Activated CD4-positive, alpha-beta T cell treated with anti-CD3 and anti-CD28 coated beads, Interleukin-2, amount 10 ng/mL, durations not matched to agents 24 days and 14 days (primary cell): ENCODE data around the gene C11orf87. TPM values are rescaled to one million over a fixed set of nuclear protein-coding genes. Genes with fewer than 3 reads are reported as not detected.

Experiments
- DNase-seq: peaks from one replicate; pipeline ENCODE4 v3.0.0; 2022
- H3K27ac Mint-ChIP-seq: one replicate; pipeline ENCODE4 v1.8.0; 2022; ENCODE audit warnings: mild to moderate bottlenecking, mixed read lengths
- H3K27me3 Mint-ChIP-seq: one replicate; pipeline ENCODE4 v1.8.0; 2022; ENCODE audit warnings: mixed read lengths
- H3K36me3 Mint-ChIP-seq: one replicate; pipeline ENCODE4 v1.8.0; 2022; ENCODE audit warnings: low read depth, mild to moderate bottlenecking, mixed read lengths
- H3K4me1 Mint-ChIP-seq: one replicate; pipeline ENCODE4 v1.8.0; 2021; ENCODE audit warnings: mixed read lengths
- H3K4me3 Mint-ChIP-seq: one replicate; pipeline ENCODE4 v1.8.0; 2022; ENCODE audit warnings: mild to moderate bottlenecking, moderate library complexity, mixed read lengths
- H3K9me3 Mint-ChIP-seq: one replicate; pipeline ENCODE4 v1.8.0; 2021; ENCODE audit warnings: mixed read lengths
- intact Hi-C: fragments of 100-400 bp; cut with micrococcal nuclease; formaldehyde crosslinking; loops from one replicate; pipeline ENCODE4 v1.15.1; 2023
- total RNA-seq: library from RNA; stranded (reverse); gene quantifications from 2 replicates; pipeline ENCODE4 v1.2.3, GENCODE V29; 2022

The C11orf87 gene
- not detected in 2 replicates for total RNA-seq

GRCh38 chr11:109421981-109422869 is at the start of gene C11orf87:
Gene C11orf87 (plus strand): TSS chr11:109422190. CDS start chr11:109423634, 1,444 bp downstream.
- Mint-ChIP-seq H3K27me3 (peaks cover 30% of the 10 kb centered on the region), H3K9me3 (no peaks in the 10 kb centered on the region), H3K4me1 (no peaks in the 10 kb centered on the region), H3K36me3 (no peaks in the 10 kb centered on the region), H3K4me3 (no peak within 1 kb of the TSS), H3K27ac (no peak within 1 kb of the TSS)
- intact Hi-C loops = no loop called here
- no peak for DNase-seq

DNA sequence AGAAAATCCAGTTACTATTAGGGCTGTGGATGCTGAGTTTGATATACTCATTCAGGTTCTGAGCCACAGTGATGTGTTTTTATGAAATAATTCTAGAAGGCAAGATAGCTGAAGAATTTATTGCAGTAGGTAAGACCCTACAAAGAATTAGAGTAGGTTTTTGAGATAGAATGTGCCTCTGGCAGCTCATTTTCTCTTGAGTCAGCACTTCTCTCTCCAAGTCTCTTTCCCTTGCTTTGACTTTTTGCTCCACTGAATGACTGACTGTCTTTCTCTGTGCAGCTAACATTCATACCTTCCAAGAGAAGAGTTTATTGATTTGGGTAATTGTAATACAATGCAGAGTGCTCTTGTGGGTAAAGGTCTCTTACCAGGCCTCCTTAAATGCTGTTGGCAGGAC is 48.0 kb upstream of the C11orf87 start:
- intact Hi-C loops = no loop called here
- H3K36me3 Mint-ChIP-seq = no peaks in the 10 kb centered on the region
- H3K27me3 Mint-ChIP-seq = no peaks in the 10 kb centered on the region

GRCh38 chr11:109374441-109374840 is 47.5 kb upstream of the C11orf87 start:
- no peaks in the 10 kb centered on the region for H3K27me3 Mint-ChIP-seq
- no peak overlapping the region for H3K4me3 Mint-ChIP-seq
- no peaks in the 10 kb centered on the region for H3K36me3 Mint-ChIP-seq
- H3K4me1 Mint-ChIP-seq = no peaks in the 10 kb centered on the region
- H3K27ac Mint-ChIP-seq = no peak overlapping the region
- H3K9me3 Mint-ChIP-seq = peaks cover 3% of the 10 kb centered on the region
- DNase-seq = no peak
- intact Hi-C loops = no loop called here

More for the DNA sequence above, 48.0 kb upstream of the C11orf87 start:
- Mint-ChIP-seq H3K4me1 (no peaks in the 10 kb centered on the region), H3K27ac (no peak overlapping the region), H3K9me3 (peaks cover 3% of the 10 kb centered on the region), H3K4me3 (no peak overlapping the region)
- no peak for DNase-seq

DNA sequence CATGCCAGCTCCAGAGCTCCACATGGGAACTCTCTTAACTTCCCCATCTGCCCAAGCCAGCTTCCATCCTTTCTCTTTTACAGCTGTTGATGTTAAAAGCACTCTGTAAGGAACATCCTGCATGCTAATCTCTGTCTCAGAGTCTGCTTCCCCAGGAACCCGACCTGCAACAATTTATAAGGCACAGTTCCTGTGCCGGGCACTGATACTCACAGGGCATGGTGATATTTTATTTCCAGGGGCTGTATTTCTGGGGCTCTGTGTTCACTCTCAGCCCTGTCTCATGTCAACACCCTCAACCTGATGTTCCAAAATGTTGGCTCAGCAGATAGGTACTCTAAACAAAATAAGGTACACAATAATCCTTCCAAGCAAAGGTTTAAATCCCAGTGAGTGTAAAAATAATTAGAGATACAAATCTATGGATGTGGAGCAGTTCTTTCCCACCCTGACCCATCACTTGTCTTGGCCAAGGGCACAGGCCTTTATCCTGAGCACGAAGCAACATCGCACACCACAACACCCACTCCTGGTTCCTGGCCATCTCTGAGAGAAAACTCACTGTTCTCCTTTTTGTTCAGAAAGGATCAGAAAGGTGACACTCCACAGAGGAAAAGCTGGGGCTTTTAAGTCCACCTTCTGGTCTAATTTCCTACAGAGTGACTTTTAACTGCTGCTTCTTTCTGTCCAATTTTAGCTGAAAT is 44.8 kb upstream of the C11orf87 start:
- Mint-ChIP-seq H3K27me3 (no peaks in the 10 kb centered on the region), H3K4me1 (no peaks in the 10 kb centered on the region), H3K27ac (no peak overlapping the region), H3K4me3 (no peak overlapping the region), H3K9me3 (no peaks in the 10 kb centered on the region), H3K36me3 (no peaks in the 10 kb centered on the region)
- no peak for DNase-seq
- intact Hi-C loops = no loop called here

GRCh38 chr11:109378034-109378433 is 44.0 kb upstream of the C11orf87 start:
- Mint-ChIP-seq H3K27ac (no peak overlapping the region), H3K4me1 (no peaks in the 10 kb centered on the region), H3K4me3 (no peak overlapping the region), H3K36me3 (no peaks in the 10 kb centered on the region), H3K27me3 (no peaks in the 10 kb centered on the region), H3K9me3 (no peaks in the 10 kb centered on the region)
- intact Hi-C loops = no loop called here
- DNase-seq = no peak

DNA sequence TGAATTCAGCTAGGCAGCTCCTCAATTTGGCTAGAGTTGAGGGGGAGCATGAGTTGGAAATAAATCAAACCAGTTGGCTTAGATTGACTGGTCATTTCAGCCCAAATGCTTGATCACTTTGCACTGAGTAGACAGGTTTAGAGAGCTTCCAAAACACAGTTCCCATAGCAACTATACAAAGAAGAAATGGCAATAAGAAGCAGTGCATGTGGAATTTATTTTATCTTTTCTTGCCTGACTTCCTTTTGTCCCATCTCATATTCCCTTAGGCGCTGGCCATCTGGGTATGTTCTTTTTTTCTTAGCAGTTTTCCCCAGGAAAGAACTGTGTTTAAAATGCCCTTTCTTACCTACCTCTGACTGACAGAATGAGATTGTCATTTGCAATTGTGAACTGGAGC is 38.7 kb upstream of the C11orf87 start:
- intact Hi-C loops = no loop called here
- no peak overlapping the region for H3K27ac Mint-ChIP-seq
- DNase-seq = no peak
- H3K27me3 Mint-ChIP-seq = no peaks in the 10 kb centered on the region
- H3K9me3 Mint-ChIP-seq = no peaks in the 10 kb centered on the region
- H3K4me1 Mint-ChIP-seq = no peaks in the 10 kb centered on the region
- H3K36me3 Mint-ChIP-seq = no peaks in the 10 kb centered on the region
- H3K4me3 Mint-ChIP-seq = no peak overlapping the region

- Mint-ChIP-seq H3K9me3 (no peaks in the 10 kb centered on the region), H3K4me3 (no peak overlapping the region), H3K27ac (no peak overlapping the region), H3K36me3 (no peaks in the 10 kb centered on the region), H3K4me1 (no peaks in the 10 kb centered on the region), H3K27me3 (no peaks in the 10 kb centered on the region)
- DNase-seq = no peak
- intact Hi-C loops = no loop called here
These were observed 37.1 kb upstream of the C11orf87 start for GRCh38 chr11:109384873-109385272.

DNA sequence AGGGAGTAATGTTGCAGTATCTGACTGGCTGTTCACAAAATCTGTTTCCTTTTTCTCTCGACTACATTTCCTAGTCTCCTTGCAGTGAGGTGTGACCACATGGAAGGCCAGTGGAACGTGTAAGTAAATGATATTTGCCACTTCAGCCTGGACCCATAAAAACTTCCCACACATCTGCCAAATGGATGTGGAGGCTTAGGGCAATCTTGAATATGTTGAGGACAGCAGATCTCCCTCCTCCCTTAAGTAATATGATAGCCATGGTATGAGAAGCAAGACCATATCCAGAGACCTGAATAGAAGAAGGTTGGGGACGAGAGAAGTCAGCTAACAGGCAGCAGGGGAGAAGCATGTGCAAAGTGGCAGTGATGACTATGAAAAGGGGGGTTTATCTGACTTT is 33.0 kb upstream of the C11orf87 start:
- Mint-ChIP-seq H3K36me3 (no peaks in the 10 kb centered on the region), H3K4me3 (no peak overlapping the region), H3K9me3 (no peaks in the 10 kb centered on the region), H3K27ac (no peak overlapping the region), H3K27me3 (no peaks in the 10 kb centered on the region), H3K4me1 (no peaks in the 10 kb centered on the region)
- intact Hi-C loops = no loop called here
- no peak for DNase-seq

- Mint-ChIP-seq H3K9me3 (no peaks in the 10 kb centered on the region), H3K4me1 (no peaks in the 10 kb centered on the region), H3K4me3 (no peak overlapping the region), H3K27me3 (no peaks in the 10 kb centered on the region), H3K36me3 (no peaks in the 10 kb centered on the region), H3K27ac (no peak overlapping the region)
- no peak for DNase-seq
- intact Hi-C loops = no loop called here
These were observed 31.2 kb upstream of the C11orf87 start for GRCh38 chr11:109390752-109391151.

DNA sequence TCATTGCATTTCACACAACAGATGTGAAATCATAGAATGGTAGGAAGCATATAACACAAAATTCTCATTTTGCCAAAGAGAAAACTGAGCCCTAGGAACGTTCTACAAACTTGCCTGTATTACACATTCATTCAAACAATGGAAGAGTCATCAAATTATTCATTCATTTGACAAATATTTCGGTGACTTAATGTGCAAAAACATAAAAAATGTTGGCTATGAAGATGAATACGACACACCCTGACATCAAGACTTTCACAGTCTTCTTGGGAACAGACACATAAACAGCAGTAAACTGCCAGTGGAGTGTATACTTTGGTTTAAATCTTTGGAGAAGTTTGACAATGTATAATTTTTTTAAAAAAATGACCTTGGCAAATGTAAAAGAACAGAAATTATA is 20.4 kb upstream of the C11orf87 start:
- Mint-ChIP-seq H3K27ac (no peak overlapping the region), H3K36me3 (no peaks in the 10 kb centered on the region), H3K9me3 (no peaks in the 10 kb centered on the region), H3K27me3 (no peaks in the 10 kb centered on the region), H3K4me1 (no peaks in the 10 kb centered on the region), H3K4me3 (no peak overlapping the region)
- intact Hi-C loops = no loop called here
- DNase-seq = no peak

GRCh38 chr11:109405671-109406070 is 16.3 kb upstream of the C11orf87 start:
- H3K9me3 Mint-ChIP-seq = no peaks in the 10 kb centered on the region
- no peak overlapping the region for H3K27ac Mint-ChIP-seq
- DNase-seq = no peak
- H3K4me3 Mint-ChIP-seq = no peak overlapping the region
- no peaks in the 10 kb centered on the region for H3K27me3 Mint-ChIP-seq
- intact Hi-C loops = no loop called here
- H3K36me3 Mint-ChIP-seq = no peaks in the 10 kb centered on the region
- no peaks in the 10 kb centered on the region for H3K4me1 Mint-ChIP-seq

- intact Hi-C loops = no loop called here
- H3K36me3 Mint-ChIP-seq = no peaks in the 10 kb centered on the region
- no peak for DNase-seq
- no peaks in the 10 kb centered on the region for H3K4me1 Mint-ChIP-seq
- H3K27ac Mint-ChIP-seq = no peak overlapping the region
- H3K27me3 Mint-ChIP-seq = peaks cover 8% of the 10 kb centered on the region
- H3K9me3 Mint-ChIP-seq = no peaks in the 10 kb centered on the region
- H3K4me3 Mint-ChIP-seq = no peak overlapping the region
These were observed 5.4 kb upstream of the C11orf87 start for GRCh38 chr11:109416601-109417000.

DNA sequence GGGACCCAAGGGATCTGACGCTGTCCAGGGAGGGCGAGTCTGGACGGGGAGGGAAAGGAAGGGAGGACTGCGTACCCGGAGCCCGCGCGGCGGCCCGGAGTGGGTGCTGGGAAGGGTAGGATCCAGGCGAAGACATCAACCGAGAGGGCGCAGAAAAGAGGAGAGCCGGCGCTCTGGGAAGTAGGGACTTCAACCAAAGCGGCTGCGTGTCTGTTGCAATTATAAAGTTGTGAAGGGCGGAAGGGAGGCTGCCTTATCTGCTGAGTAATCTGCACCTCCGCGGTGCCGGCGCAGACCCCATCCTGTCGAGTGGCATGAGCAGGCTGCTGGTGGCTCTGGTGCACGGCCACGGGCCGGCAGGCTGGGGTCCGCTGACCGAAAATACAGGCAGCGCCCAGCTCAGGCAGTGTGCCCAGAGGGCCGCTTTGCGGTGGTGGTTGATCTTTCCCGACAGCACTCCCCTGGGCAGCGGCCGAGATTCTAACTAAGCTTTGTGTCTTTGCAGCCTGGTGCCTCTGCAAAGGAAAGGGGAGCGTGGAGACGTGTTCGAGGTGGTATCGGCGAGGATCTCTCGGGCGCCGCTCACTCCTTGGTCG is 978 bp downstream of the C11orf87 start:
- Mint-ChIP-seq H3K27me3 (peaks cover 30% of the 10 kb centered on the region), H3K4me1 (no peaks in the 10 kb centered on the region), H3K36me3 (no peaks in the 10 kb centered on the region), H3K9me3 (no peaks in the 10 kb centered on the region), H3K4me3 (no peak overlapping the region), H3K27ac (no peak overlapping the region)
- intact Hi-C loops = no loop called here
- no peak for DNase-seq
